ENCODE results near the gene TSPAN18. TPM values are rescaled to one million over a fixed set of nuclear protein-coding genes. Genes with fewer than 3 reads are reported as not detected.

Gene TSPAN18
- total and polyA plus RNA-seq, 10 of the 15 experiments (the other 5 are each of a cell fraction or from before 2014, with no cell fraction given), result 0.02 to 0.77 (median 0.13) TPM; not detected in 1

DNA sequence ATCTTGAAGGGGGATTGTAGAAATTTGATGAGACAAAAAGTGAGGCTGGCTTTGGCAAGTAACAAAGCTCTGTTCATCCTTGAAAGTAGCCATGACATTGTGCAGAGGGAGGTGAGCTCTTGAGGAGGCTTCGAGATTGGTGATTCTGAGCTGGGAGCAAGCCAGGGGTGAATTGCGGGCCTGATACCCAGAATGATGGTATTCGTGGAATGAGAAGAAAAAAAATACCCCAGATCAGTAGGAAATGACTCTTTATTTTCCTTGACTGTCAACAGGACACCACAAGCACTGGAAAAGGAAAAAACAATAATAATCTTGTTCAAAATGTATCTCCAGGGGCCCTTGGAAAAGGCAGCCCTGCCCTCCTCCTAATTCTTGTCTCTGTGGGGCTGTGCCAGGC, 62.7 kb downstream of the TSPAN18 start:
- Histone ChIP-seq H3K9me3 (replicated peaks; ENCODE audit: control insufficient read depth, insufficient read depth, low read length) (no peaks in the 10 kb centered on the region), H3K4me2 (ENCODE audit: control insufficient read depth, insufficient read depth) (no peak overlapping the region), H3K79me2 (ENCODE audit: control insufficient read depth, insufficient read depth, low read length) (no peaks in the 10 kb centered on the region), H3K36me3 (ENCODE audit: control insufficient read depth in 2 of 2, insufficient read depth in 2 of 2, low read length in 1 of 2) (no peaks in the 10 kb centered on the region), H3K4me3 (no peak overlapping the region), H3K27me3 (replicated peaks in 1 of 2; ENCODE audit: control insufficient read depth in 2 of 2, insufficient read depth in 2 of 2, low read length in 1 of 2) (peaks cover 0 to 2% of the 10 kb centered on the region in 2 experiments; a peak in 1 of 4 replicates), H4K20me1 (ENCODE audit: control insufficient read depth, insufficient read depth) (no peaks in the 10 kb centered on the region; the same call in 1 of the 2 replicates), H2AFZ (ENCODE audit: control insufficient read depth, low read depth, low read length) (no peak overlapping the region), H3K9ac (ENCODE audit: control insufficient read depth, insufficient read depth, low read length) (no peak overlapping the region), H3K4me1 (ENCODE audit: control insufficient read depth, insufficient read depth, low read length) (no peaks in the 10 kb centered on the region), H3K27ac (ENCODE audit: control insufficient read depth, insufficient read depth) (no peak overlapping the region)
- ChIA-PET CTCF (interaction anchor here (1.4 kb wide), 1 partner anchor 13 kb away, joined by 5 read pairs; no protein-coding TSS in a partner anchor), RAD21 (ENCODE audit: unreplicated experiment) (no interaction called here), SMC1A (ENCODE audit: uncharacterized antibody, unreplicated experiment) (interaction anchor here (1.0 kb wide), 3 partner anchors 16 to 122 kb away, joined by 3 read pairs; no protein-coding TSS in a partner anchor), POLR2A (no interaction called here)
- BruUV-seq (replicated peaks), result no TSS peak
- FAIRE-seq, result no peak
- WGBS (ENCODE audit: insufficient coverage, insufficient replicate concordance, low lambda C conversion rate, missing lambda C conversion rate), result 22% methylated on average over 3 of the region's 3 CpGs
- DNase-seq (ENCODE audit: low read depth, low spot score), result no peak
- TF ChIP-seq ZNF207 (IDR thresholded peaks at IDR 0.05; ENCODE audit: borderline replicate concordance) (no peak), SMAD1 (IDR thresholded peaks at IDR 0.05; ENCODE audit: low read depth, partially characterized antibody) (no peak), ZNF217 (IDR thresholded peaks at IDR 0.05) (no peak), TCF12 (IDR thresholded peaks at IDR 0.05; ENCODE audit: low read depth, low read length) (no peak), MEF2B (IDR thresholded peaks at IDR 0.05; ENCODE audit: partially characterized antibody, poor library complexity, severe bottlenecking) (no peak), PML (IDR thresholded peaks at IDR 0.05; ENCODE audit: low read length) (no peak), NFXL1 (IDR thresholded peaks at IDR 0.05; ENCODE audit: borderline replicate concordance) (no peak), CHD4 (IDR thresholded peaks at IDR 0.05) (no peak), BACH1 (IDR thresholded peaks at IDR 0.05; ENCODE audit: borderline replicate concordance) (no peak)
- TF ChIP-seq, protein P1, sequence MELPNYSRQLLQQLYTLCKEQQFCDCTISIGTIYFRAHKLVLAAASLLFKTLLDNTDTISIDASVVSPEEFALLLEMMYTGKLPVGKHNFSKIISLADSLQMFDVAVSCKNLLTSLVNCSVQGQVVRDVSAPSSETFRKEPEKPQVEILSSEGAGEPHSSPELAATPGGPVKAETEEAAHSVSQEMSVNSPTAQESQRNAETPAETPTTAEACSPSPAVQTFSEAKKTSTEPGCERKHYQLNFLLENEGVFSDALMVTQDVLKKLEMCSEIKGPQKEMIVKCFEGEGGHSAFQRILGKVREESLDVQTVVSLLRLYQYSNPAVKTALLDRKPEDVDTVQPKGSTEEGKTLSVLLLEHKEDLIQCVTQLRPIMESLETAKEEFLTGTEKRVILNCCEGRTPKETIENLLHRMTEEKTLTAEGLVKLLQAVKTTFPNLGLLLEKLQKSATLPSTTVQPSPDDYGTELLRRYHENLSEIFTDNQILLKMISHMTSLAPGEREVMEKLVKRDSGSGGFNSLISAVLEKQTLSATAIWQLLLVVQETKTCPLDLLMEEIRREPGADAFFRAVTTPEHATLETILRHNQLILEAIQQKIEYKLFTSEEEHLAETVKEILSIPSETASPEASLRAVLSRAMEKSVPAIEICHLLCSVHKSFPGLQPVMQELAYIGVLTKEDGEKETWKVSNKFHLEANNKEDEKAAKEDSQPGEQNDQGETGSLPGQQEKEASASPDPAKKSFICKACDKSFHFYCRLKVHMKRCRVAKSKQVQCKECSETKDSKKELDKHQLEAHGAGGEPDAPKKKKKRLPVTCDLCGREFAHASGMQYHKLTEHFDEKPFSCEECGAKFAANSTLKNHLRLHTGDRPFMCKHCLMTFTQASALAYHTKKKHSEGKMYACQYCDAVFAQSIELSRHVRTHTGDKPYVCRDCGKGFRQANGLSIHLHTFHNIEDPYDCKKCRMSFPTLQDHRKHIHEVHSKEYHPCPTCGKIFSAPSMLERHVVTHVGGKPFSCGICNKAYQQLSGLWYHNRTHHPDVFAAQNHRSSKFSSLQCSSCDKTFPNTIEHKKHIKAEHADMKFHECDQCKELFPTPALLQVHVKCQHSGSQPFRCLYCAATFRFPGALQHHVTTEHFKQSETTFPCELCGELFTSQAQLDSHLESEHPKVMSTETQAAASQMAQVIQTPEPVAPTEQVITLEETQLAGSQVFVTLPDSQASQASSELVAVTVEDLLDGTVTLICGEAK (IDR thresholded peaks at IDR 0.05; ENCODE audit: borderline replicate concordance), result no peak
- TF ChIP-seq, protein P2, sequence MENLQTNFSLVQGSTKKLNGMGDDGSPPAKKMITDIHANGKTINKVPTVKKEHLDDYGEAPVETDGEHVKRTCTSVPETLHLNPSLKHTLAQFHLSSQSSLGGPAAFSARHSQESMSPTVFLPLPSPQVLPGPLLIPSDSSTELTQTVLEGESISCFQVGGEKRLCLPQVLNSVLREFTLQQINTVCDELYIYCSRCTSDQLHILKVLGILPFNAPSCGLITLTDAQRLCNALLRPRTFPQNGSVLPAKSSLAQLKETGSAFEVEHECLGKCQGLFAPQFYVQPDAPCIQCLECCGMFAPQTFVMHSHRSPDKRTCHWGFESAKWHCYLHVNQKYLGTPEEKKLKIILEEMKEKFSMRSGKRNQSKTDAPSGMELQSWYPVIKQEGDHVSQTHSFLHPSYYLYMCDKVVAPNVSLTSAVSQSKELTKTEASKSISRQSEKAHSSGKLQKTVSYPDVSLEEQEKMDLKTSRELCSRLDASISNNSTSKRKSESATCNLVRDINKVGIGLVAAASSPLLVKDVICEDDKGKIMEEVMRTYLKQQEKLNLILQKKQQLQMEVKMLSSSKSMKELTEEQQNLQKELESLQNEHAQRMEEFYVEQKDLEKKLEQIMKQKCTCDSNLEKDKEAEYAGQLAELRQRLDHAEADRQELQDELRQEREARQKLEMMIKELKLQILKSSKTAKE (IDR thresholded peaks at IDR 0.05; ENCODE audit: low read depth, poor library complexity, severe bottlenecking), result no peak
- TF ChIP-seq, protein P3, sequence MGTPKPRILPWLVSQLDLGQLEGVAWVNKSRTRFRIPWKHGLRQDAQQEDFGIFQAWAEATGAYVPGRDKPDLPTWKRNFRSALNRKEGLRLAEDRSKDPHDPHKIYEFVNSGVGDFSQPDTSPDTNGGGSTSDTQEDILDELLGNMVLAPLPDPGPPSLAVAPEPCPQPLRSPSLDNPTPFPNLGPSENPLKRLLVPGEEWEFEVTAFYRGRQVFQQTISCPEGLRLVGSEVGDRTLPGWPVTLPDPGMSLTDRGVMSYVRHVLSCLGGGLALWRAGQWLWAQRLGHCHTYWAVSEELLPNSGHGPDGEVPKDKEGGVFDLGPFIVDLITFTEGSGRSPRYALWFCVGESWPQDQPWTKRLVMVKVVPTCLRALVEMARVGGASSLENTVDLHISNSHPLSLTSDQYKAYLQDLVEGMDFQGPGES (IDR thresholded peaks at IDR 0.05), result no peak
- intact Hi-C loops (cut with micrococcal nuclease; ENCODE audit: unreplicated experiment), result no loop called here
- in situ Hi-C loops (cut with MboI), result no loop called here
- ATAC-seq, result no peak
